Stimulated activated CD8-positive, alpha-beta memory T cell treated with anti-CD3 and anti-CD28 coated beads, Interleukin-15, amount 100 ng/mL, for 1 hour (primary cell): Measurements from ENCODE around the gene RNF13.
"Not testable (repeated sequence)": the region's sequence is repeated elsewhere in the genome, so short reads cannot be mapped to it uniquely, and the experiment has no call there.

Experiments
- DNase-seq: peaks from one replicate; pipeline ENCODE4 v3.0.0-alpha.2; 2020; ENCODE audit warnings: low read depth

RNF13 gene

DNA sequence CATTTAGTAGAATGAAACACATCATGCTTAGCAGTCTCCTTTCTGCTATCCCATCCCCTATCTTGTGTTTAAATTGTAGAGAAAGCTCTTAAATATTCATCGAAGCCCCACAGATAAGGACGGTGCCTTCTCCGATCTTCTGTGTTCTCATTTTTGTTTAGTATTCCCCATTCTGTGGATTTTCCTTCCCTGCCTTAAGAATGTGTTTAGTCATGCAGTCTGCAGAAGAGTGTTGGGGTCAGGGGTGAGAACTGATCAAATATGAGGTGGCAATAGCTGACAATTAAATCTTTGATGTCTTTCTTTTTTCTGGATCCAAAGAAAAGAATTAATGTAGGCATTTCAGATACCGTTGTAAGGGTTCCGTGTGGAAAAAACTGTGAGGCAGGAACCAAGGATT, 11.4 kb upstream of the RNF13 start:
- DNase-seq: no peak

DNA sequence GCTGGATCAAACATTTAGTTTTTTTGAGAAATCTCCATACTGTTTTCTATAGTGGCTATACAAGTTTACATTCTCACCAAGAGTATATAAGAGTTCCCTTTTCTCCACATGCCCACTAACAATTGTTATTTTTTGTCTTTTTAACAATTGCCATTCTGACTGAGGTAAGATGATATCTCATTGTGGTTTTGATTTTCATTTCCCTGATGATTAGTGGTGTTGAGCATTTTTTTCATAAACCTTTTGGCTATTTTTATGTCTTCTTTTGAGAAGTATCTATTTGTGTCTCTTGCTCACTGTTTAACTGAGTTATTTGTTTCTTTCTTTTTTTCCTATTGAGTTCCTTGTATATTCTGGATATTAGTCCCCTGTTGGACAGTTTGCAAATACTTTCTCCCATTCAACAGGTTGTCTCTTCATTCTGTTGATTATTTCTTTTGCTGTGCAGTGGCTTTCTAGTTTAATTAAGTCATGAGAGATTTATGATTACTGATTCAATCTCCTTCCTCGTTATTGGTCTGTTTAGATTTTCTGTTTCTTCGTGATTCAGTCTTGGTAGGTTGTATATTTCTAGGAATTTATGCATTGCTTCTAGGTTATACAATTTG, 6.7 kb upstream of the RNF13 start:
- no peak for DNase-seq

DNA sequence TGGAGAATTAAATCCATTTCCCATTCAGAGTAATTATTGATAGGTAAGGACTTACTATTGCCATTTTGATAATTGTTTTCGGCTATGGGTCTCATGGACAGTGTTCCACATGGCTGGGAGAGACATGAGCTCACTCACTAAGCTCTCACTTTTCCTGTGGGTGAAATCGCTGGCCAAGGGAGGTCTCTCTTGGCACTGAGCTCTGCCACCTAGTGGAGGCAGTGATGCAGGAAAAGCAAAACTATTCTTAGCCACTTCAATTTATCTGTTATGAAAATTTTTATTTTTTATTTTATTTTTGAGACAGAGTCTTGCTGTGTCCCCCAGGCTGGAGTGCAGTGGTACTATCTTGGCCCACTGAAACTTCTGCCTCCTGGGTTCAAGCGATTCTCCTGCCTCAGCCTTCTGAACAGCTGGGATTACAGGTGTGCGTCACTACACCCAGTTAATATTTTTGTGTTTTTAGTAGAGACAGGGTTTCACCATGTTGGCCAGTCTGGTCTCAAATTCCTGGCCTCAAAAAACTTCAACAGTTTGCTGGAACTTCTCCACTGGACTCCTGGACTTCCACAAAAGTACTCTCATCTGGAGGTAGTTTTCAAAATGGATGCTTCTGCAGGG, 4.7 kb upstream of the RNF13 start:
- peak; percentile 30 for DNase-seq

DNA sequence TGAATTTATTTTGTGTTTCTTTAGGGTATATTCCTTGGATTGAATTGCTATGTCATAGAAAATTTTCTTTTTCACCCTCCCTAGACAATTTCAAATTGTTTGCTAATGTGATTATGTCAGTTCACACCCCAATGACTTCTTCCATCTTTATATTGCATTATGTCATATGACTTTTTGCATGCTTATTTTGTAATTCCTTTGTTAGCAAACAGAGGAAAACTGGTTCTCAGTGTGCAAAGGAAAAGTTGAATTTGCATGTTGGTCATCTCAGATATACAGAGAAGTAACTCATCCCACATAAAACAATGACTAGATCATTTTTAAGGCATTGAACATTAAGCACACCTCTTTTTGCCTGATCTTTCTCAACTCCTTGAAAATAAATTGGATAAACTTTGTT, 3.3 kb upstream of the RNF13 start:
- DNase-seq: no peak

DNA sequence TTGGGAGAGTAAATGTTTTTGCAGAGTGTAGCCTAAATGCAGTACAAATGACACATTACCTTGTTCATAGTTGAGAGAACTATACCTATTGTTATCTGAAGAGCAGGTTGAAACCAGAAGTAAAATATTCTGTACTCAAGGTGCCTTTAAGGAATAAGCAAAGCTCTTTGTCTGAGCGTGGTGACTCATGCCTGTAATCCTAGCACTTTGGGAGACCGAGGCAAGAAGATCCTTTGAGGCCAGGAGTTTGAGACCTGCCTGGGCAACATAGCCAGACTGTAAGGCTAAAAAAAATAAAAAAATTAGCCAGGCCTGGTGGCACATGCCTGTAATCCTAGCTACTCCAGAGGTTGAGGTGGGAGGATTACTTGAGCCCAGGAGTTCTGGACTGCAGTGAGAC, 2.2 kb upstream of the RNF13 start:
- no peak for DNase-seq

DNA sequence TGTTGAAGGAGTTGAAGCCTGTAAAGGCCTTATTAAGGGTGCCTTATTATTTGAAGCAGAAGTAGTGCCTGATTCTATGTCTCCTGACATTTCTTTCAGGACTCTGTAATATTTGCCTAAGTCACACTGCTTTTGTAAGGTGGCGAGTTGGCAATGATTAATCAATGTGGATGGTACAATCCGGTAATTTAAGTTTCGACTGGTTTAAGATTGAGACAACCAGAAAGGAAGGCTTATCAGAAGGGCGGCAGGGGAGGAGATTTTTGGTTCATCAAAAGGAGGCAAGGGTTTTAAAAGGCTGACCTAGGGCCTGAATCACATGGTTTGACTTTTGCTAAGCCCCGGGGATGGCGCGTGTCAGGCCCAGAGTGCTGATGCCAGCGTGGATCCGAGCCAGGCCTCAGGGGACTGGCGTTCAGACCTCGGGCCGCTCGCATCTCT, 830 bp upstream of the RNF13 start:
- no peak for DNase-seq

DNA sequence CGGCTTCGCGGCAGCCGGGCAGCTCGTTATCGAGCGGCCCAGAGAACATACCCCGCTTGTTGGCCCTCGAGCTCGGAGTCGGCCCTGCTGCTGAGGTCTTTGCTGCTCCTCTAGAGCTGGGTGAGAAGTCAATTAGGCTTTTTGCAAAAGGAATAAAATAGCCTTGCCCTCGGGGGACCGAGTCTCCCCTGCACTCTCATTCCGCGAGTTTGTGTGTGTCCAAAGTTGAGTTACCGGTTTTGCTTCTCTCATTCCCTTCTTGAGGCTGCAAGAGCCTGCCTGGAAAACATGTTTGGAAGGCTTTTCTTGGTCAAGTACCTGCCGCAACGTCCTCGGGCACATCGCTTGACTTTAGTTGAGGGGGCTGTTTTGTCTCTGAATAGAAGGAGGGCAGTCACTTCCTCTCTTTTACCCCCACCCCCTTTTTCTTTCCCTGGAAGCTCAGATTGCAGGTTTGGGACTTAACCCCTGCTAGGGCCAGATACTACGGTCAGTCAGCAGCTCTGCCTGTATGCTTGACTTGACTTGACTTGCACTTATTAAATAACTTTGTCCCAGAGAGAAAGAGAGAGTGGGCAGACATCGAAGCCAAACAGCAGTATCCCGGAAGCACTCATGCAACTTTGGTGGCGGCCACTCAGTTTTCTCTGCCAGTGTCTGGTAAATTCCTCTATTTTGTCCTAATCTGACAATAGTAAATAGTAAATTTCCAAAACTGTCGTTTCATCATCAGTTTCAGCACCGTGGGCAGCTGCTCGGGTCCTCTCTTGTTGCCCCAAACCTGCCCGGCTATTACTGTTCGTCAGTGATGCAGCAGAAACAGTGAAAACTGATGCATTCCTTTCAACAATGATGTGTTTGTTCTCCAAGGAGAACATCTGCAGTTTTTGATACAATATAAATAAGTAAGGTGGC, 609 bp downstream of the RNF13 start:
- no peak for DNase-seq

DNA sequence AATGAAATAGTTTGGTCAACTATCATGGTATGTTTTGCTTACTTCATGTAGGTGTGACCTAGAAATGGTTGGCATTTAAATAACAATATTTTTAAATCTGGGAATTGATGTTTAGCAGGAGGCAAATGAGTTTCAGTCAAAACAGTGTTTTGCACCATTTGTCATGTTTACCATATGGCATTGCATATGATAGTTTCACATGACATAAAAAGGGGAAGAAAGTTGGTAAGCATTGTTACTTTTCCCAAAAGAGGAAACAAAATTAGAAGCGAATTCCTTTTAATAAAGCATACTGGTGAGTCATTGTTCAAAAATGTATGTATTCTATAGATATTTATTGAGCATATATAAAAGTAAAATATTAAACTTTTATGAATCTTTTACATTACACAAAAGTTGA, 2.3 kb downstream of the RNF13 start:
- DNase-seq: no peak

DNA sequence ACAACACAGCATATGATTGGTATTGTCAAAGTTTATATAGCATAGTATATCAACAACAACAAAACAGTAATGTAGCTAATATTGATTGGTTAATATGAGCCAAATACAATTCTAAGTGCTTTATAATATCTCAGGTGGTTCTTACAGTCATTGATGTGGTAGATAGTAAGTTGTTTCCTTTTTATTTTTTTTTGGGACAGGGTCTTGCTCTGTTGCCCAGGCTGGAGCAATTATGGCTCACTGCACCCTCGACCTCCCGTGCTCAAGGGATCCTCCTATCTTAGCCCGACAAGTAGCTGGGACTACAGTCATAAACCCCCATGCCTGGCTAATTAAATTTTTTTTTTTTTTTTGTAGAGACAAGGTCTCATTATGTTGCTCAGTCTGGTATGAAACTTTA, 2.7 kb downstream of the RNF13 start:
- DNase-seq: no peak

DNA sequence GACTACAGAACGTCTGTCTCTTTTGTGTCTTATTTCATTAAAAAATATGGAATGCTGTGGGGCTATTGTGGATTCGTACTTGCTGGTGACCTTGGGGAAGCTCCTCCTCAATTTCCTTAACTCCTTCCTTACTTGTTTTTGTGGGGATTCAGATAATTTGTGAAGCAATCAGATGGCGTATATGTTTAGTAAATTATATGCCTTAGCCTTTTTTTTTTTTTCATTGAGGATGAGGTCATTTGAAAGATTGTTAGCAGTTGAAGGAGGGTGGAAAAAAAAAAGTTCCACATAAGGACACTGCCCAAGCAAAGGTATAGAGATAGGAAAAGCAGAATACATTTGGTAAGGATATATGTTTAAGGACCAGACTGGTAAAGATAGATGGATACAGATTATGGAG, 3.3 kb downstream of the RNF13 start:
- no peak for DNase-seq

DNA sequence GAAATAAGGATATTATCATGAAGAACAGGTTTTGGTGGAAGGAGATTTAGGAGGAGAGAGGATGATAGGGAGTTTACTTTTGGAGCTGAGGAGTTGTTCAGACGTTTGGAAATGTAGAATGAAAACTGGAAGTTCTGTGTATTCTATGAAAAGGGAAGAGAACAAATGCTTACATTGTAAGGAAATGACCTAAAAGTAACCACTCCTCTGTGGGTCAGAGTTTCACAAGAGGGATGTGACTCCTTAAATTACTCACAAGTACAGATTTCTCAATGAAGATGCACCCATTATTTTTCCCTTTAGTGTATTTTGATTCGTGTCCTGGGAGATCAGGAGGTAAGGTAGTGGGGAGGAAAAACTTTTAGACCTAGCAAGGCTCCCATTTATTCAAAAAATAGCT, 4.0 kb downstream of the RNF13 start:
- no peak for DNase-seq

DNA sequence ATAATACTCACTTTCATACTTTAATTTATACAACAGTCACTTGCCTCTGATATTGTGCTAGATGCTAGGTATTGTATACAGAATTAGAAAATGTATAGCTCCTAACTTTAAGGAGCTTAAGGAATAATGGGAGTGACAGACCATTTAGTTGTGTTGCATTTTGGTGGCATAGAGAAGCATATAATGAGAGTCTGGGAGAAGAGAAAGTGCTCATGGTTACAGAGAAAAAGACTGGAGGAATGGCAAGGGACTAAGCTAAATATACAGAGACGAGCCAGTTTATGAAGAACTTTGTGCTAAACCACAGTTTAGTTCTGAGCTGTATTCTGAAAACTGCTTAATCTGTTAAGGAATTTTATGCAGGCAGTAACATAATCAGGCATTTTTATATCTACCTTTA, 6.4 kb downstream of the RNF13 start:
- no peak for DNase-seq

DNA sequence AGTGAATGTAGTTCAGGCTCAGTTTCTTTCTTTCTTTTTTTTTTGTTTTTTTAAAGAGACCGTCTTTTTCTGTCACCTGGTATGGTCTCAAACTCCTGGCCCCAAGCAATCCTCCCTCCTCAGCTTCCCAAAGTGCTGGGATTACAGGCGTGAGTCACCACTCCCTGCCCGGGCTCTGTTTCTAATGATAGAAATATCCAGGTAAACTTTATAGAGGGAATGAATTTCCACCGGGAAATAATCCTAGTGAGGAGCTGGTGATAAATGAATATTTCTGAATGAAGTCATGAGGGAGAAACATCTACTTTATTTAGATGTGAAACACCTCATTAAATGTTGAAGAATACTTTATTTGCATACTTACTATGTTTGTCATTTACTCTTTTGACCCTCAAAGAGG, 7.2 kb downstream of the RNF13 start:
- no peak for DNase-seq

DNA sequence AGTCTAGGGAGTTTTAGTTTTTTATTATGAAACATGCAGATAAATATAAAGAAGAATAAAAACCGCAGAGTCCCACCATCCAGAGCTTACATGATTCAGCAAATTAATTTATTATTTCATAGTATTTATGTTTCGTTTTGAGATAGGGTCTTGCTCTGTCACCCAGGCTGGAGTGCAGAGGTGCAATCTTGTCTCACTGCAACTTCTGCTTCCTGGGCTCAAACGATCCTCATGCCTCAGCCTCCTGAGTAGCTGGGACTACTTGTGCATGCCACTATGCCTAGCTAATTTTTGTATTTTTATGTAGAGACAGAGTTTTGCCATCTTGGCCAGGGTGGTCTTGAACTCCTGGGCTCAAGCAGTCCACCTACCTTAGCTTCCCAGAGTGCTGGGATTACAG, 13.6 kb downstream of the RNF13 start:
- no peak for DNase-seq

DNA sequence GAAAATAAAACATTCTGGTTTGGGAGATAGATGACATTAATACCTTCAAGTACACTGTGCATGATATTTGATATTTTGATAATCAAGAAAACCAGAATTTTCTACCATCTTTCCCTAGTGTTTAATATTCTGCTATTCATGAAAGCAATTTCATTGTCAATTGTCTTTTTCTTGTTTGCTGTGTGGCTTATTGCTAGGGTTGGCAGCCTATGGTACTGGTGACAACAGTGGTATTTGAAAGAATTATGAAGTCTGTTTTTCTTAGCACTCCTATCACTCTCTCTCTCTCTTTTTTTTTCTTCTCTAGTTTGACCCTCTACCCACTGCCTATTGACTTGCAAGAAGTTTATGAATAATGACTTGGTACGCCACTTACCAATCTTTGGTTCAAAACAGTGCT, 15.4 kb downstream of the RNF13 start:
- no peak for DNase-seq

DNA sequence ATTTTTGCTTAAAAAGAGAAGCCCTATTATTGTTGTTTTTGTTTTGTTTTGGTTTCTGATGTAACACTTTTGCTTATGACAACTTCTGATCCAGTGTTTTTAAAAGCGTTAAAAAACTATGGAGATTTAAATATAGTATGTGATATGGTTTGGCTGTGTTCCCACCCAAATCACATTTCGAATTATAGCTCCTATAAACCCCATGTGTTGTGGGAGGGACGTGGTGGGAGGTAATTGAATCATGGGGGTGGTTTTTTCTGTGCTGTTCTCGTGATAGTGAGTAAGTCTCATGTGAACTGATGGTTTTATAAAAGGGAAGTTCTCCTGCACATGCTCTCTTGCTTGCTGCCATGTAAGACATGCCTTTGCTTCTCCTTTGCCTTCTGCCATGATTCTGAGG, 16.6 kb downstream of the RNF13 start:
- not testable (repeated sequence) for DNase-seq

DNA sequence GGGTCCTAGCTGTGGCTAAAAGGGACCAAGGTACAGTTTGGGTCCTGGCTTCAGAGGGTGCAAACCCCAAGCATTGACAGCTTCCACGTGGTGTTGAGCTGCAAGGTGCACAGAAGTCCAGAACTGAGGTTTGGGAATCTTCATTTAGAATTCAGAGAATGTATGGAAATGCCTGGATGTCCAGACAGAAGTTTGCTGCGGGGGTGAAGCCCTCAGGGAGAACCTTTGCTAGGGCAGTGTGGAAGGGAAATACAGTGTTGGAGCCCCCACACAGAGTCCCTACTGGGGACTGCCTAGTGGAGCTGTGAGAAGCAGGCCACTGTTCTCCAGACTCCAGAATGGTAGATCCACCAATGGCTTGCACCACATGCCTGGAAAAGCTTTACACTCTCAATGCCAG, 17.9 kb downstream of the RNF13 start:
- DNase-seq: no peak

DNA sequence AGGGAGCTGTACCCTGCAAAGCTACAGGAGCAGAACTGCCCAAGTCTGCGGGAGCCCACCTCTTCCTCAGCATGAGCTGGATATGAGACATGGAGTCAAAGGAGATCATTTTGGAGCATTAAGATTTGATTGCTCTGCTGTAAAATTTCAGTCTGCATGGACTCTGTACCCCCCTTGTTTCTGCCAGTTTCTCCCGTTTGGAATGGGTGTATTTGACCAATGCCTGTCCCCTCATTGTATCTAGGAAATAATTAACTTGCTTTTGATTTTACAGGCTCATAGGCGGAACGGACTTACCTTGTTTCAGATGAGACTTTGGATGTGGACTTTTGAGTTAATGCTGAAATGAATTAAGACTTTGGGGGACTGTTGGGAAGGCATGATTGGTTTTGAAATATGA, 18.3 kb downstream of the RNF13 start:
- DNase-seq: no peak

DNA sequence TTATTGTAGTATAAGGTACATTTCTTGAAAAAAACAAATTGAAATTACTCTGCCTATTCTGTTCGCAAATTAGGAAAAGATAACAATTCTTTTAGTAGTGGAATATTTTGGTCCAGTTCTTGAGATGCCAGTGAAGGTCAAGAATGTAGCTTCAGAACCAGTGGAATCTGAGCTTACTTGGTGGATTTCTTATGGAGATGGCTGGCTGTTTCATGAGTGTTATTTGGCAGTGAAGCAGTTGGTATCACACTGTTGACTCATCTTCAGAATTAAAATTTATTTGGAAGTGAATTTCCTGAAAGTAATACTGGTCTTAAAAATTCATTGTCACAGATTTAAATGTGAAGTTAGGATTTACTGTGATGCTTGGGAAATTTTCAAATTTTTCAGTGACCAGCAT, 19.1 kb downstream of the RNF13 start:
- no peak for DNase-seq

DNA sequence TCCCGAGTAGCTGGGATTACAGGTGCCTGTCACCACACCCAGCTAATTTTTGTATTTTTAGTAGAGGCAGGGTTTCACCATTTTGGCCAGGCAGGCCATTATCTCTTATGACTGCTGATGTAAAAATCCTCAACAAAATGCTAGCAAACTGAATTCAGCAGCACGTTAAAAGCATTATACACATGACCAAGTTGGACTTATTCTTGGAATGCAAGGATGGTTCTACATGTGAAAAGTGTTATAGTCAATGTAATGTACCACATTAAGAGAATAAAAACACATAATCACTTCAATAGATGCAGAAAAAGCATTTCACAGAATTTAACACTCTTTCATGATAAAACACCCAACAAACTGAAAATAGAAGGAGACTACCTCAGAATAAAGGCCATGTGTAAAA, 20.2 kb downstream of the RNF13 start:
- no peak for DNase-seq

DNA sequence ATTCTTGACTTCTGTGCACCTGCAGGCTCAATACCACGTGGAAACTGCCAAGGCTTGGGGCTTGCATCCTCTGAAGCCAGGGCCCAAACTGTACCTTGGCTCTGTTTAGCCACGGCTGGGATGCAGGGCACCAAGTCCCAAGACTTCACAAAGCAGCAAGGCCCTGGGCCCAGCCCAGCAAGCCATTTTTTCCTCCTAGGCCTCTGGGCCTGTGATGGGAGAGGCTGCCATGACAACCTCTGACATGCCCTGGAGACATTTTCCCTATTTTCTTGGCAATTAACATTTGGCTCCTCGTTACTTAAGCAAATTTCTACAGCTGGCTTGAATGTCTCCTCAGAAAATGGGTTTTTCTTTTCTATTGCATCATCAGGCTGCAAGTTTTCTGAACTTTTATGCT, 25.5 kb downstream of the RNF13 start:
- not testable (repeated sequence) for DNase-seq

DNA sequence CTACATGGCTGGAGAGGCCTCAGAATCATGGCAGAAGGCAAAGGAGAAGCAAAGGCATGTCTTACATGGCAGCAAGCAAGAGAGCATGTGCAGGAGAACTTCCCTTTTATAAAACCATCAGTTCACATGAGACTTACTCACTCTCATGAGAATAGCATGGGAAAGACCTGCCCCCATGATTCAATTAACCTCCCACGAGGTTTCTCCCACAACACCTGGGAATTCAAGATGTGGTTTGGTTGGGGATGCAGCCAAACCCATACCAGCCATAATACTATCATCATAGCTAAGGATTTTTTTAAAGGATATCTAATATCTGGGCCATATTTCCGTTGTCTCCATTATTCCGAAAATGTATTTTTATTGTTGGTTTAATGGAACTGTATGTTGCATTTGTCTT, 26.5 kb downstream of the RNF13 start:
- DNase-seq: not testable (repeated sequence)

DNA sequence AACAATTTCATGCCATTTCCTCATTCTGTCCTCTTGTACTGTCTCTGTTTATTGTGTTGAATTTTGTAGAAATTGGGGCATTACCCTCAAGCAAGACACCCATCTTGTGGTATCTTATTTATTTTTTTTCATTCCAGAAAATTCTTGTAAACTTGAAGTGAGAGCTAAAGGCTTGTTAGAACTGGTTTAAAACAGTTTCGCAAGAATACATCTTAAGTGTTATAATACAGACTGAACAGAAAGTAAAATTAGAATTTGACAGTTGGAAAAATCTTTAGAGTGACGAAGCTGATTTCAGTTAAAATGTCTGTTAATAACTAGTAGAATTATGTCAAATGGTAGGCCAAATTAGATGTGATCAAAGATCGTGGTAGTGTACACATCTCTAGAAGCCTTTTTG, 26.9 kb downstream of the RNF13 start:
- DNase-seq: no peak
